Measurements from ENCODE around the gene ZNF319. TPM values are rescaled to one million over a fixed set of nuclear protein-coding genes. Genes with fewer than 3 reads are reported as not detected.

ZNF319 gene
- total and polyA plus RNA-seq, 2 of the 13 experiments (the other 11 are each of a cell fraction or from before 2014, with no cell fraction given): 2.4 to 3.6 TPM

DNA sequence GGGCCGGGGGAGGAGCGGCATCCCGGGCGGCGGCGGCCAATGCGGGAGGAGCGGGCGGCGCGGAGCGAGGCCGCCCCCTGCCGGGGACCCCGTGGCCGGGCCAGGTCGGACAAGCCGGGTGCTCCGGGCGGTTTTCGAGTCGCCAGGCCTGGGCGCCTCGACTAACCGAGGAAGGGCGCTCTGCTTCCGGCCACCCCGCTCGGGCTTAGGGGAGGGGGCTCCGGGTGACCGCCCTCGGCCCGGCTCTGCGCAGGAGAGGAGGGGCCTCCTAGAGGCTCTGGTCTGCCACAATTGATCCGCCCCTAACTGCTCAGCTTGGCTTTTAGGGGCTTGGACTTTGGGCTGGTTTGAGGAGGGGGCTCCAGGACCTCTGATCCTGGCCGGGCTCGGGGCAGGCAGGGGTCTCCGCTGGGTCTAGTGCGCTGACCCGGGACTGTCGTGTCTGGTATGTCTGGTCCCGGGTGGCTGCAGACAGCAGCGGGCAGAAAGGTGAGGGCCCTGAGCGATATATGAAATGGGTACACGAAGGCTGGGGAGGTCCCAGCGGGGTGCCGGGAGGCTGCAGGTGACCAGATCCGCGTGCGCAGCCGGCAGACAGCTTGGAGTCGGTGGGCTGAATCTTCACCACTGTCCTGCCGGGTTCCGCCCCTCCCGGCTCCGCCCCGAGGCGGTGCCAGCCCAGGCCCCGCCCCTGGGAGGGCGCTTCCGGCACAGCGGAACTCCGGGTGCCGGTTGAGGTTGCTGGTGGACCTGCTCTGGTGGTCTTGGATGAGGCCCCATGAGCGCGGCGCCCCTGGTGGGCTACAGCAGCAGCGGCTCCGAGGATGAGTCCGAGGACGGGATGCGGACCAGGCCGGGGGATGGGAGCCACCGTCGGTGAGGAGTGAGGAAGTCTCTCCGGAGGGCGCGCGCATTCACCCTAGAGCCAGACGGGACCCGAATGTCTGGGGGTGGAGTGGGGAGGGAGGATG, 519 bp upstream of the ZNF319 start, which contains the start of gene USB1 (continued):
- TF ChIP-seq MAFG (CRISPR knock-in tag; IDR thresholded peaks at IDR 0.05) (no peak), YY1 (IDR thresholded peaks at IDR 0.05; ENCODE audit: insufficient read depth, insufficient replicate concordance, low read depth, low read length) (peak; percentile 46), HDAC1 (CRISPR knock-in tag; IDR thresholded peaks at IDR 0.05) (peak; percentile 93), ZNF280B (CRISPR knock-in tag; IDR thresholded peaks at IDR 0.05; ENCODE audit: borderline replicate concordance) (peak; percentile 94), KLF9 (CRISPR knock-in tag; IDR thresholded peaks at IDR 0.05; ENCODE audit: low read depth) (no peak), THAP9 (CRISPR knock-in tag; IDR thresholded peaks at IDR 0.05; ENCODE audit: borderline replicate concordance) (peak; percentile 57; the same call in 1 of the 2 replicates), GTF2F1 (IDR thresholded peaks at IDR 0.05; ENCODE audit: low read length) (no peak), REST (IDR thresholded peaks at IDR 0.05; ENCODE audit: borderline replicate concordance in 1 of 2, low read depth in 1 of 2, low read length in 2 of 2) (0 out of 4 replicates have a peak, but pooled peaks of 1 of the 2 experiments have one; percentile 18), GFI1 (CRISPR knock-in tag; IDR thresholded peaks at IDR 0.05; ENCODE audit: borderline replicate concordance) (peak; percentile 47; the same call in 1 of the 2 replicates), ZNF234 (CRISPR knock-in tag; conservative IDR thresholded peaks at IDR 0.05) (no peak), ZNF501 (CRISPR knock-in tag; IDR thresholded peaks at IDR 0.05) (peak; percentile 86), ZNF335 (CRISPR knock-in tag; IDR thresholded peaks at IDR 0.05) (peak; percentile 73; the same call in 1 of the 2 replicates), ZNF530 (CRISPR knock-in tag; IDR thresholded peaks at IDR 0.05; ENCODE audit: low read depth) (no peak), ARHGAP35 (CRISPR knock-in tag; IDR thresholded peaks at IDR 0.05; ENCODE audit: borderline replicate concordance) (peak; percentile 13; the same call in 1 of the 2 replicates), NBN (conservative IDR thresholded peaks at IDR 0.05) (no peak), NONO (IDR thresholded peaks at IDR 0.05) (no peak), NONO (CRISPR knock-in tag; conservative IDR thresholded peaks at IDR 0.05) (peak; percentile 70), HNRNPUL1 (IDR thresholded peaks at IDR 0.05; ENCODE audit: low read depth, low read length) (no peak), EEA1 (CRISPR knock-in tag; IDR thresholded peaks at IDR 0.05; ENCODE audit: borderline replicate concordance) (no peak), HNRNPH1 (optimal IDR thresholded peaks at IDR 0.05; ENCODE audit: low read depth, low read length) (no peak), SKI (IDR thresholded peaks at IDR 0.05; ENCODE audit: partially characterized antibody) (peak; percentile 27)
